Heart left ventricle (tissue), 16 donors: ENCODE measurements around the gene CCDC77. TPM values are rescaled to one million over a fixed set of nuclear protein-coding genes. Genes with fewer than 3 reads are reported as not detected.

Experiments used
- ATAC-seq, 4 donors: fragments of 200-7000 bp; cut with Tn5 transposase; one replicate each; pipeline ENCODE4 v1.9.1; 2020 to 2022; ENCODE audit warnings: moderate library complexity in 4 of 4, mild to moderate bottlenecking in 3 of 4, moderate number of reproducible peaks in 1 of 4
- DNase-seq, 5 donors: peaks; one replicate each; pipeline ENCODE4 v3.0.0-alpha.2; 2020
- H3K27ac ChIP-seq, 12 donors: fragments of 200-600 bp; sonication (generic) in 4 of 12; one replicate each; pipeline versions ENCODE4 v1.5.0 to v1.8.0; 2016 to 2022; ENCODE audit warnings: mild to moderate bottlenecking in 2 of 12
- H3K27me3 ChIP-seq, 9 donors: fragments of 200-600 bp; sonication (generic) in 2 of 9; one replicate each; pipeline versions ENCODE4 v1.5.1 to v1.8.0; 2016 to 2022; ENCODE audit warnings: mild to moderate bottlenecking in 3 of 9
- H3K36me3 ChIP-seq, 9 donors: fragments of 200-600 bp; sonication (generic) in 2 of 9; one replicate each; pipeline versions ENCODE4 v1.5.0 to v1.8.0; 2018 to 2022; ENCODE audit warnings: mild to moderate bottlenecking in 2 of 9
- H3K4me1 ChIP-seq, 12 donors: fragments of 200-600 bp; sonication (generic) in 4 of 12; one replicate each; pipeline versions ENCODE4 v1.5.0 to v1.8.0; 2016 to 2022; ENCODE audit warnings: mild to moderate bottlenecking in 3 of 12
- H3K4me3 ChIP-seq, 12 donors: fragments of 200-600 bp; sonication (generic) in 4 of 12; one replicate each; pipeline versions ENCODE4 v1.5.0 to v1.8.0; 2017 to 2022; ENCODE audit warnings: mild to moderate bottlenecking in 9 of 12, moderate library complexity in 4 of 12
- H3K9me3 ChIP-seq, 12 donors: fragments of 200-600 bp; sonication (generic) in 4 of 12; one replicate each; pipeline versions ENCODE4 v1.5.0 to v1.8.0; 2016 to 2022; ENCODE audit warnings: mild to moderate bottlenecking in 1 of 12
- POLR2A ChIP-seq, 2 donors: fragments of 450-650 bp; IDR thresholded peaks; one replicate each; pipeline ENCODE4 v1.6.1; 2017; ENCODE audit warnings: antibody characterized with exemption in 2 of 2, mild to moderate bottlenecking in 2 of 2, moderate library complexity in 2 of 2
- WGBS, 4 donors: extraction: QIAGEN DNeasy Blood & Tissue Kit in 2 of 4; methylation state at CpG; one replicate each; pipeline versions ENCODE4 v1.1.5 to v1.1.7; 2013 to 2018; 5-methylcytosine and 5-hydroxymethylcytosine counted together
- intact Hi-C, 10 donors: fragments of 100-400 bp; cut with DNase I; formaldehyde crosslinking; loops; one replicate each; pipeline versions ENCODE4 v1.11.1 to v1.14.2; 2022
- polyA plus RNA-seq, 2 donors: library from polyadenylated mRNA; stranded (reverse); fragments of 200-250 nt; gene quantifications; one replicate each; pipeline ENCODE4 v1.2.3, GENCODE V29; 2013
- total RNA-seq, 9 donors: library from RNA; depleted of rRNA in 2 of 9; stranded (reverse); fragments of >200 nt in 2 of 9; fragmentation: NEBNext Ultra II Directional in 3 of 9; extraction: Animal tissue kit (Norgen Biotek cat#: 25700) in 3 of 9; gene quantifications; one replicate each; pipeline versions ENCODE4 v1.1.0 to v1.2.4, GENCODE V29; 2016 to 2023
- TF ChIP-seq, protein P1 (sequence below), 12 donors: fragments of 200-600 bp; sonication (generic) in 4 of 12; IDR thresholded peaks; one replicate each; pipeline versions ENCODE4 v1.5.0 to v1.8.0; 2018 to 2022; ENCODE audit warnings: antibody characterized with exemption in 12 of 12, mild to moderate bottlenecking in 5 of 12
- donor health status: ischemic (EF 13 %, LVEDD 7.1; RV severe dilation, severe dysfunction).
- donor health status: healthy with polysubstance abuse.
- donor health status: DM: no; HTN: yes; CAD: no.
- donor health status: DM: no; HTN: no; CAD: no.
- donor health status: ischemic (EF 25% LVEDD 6.9; RV normal size, moderate dysfunction).
- donor health status: ischemic (EF 25% LVEDD 5.7; RV mildly dilated, moderate dysfunction).
- donor health status: healthy.
- donor health status: DM: yes; HTN: yes; CAD: no.
- donor health status: ischemic (EF 35%, LVEDD 5.7; RV mildly dilated, moderate dysfunction).
- donor health status: nonischemic (EF 11% LVEDD 7.7; RV severe dilation, severe dysfunction).
- donor health status: DM: yes; HTN: yes; CAD: no.
- donor health status: PGD.
- donor health status: ischemic (EF 29% LVEDD 5.4; RV normal size, mild dysfunction).
- donor health status: nonischemic (EF 23%, LVEDD 6.1; RV moderate dilation, normal function).

The CCDC77 gene
- total and polyA plus RNA-seq, 11 donors = 1.3 to 4.6 (median 2.9) TPM

DNA sequence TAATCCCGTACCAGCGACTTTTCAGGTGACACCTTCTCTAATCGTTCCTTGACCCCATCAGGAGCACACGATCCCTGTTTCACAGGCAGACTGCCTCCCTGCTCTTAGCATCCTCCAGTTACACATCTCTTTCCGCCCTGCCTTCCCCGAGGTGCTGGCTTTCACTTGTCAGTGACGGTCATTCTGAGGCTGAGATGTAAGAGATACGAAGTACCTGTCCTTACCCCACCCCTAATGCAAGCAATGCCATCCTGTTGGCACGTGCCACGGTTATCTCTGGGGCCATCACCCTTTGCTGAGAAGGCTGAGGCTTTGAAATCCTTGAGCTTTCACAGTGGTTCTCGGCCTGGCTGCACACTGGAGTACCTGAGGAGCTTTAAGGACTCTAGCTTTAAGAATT is 82.7 kb downstream of the CCDC77 start:
- H3K36me3 ChIP-seq = no peaks in the 10 kb centered on the region

DNA sequence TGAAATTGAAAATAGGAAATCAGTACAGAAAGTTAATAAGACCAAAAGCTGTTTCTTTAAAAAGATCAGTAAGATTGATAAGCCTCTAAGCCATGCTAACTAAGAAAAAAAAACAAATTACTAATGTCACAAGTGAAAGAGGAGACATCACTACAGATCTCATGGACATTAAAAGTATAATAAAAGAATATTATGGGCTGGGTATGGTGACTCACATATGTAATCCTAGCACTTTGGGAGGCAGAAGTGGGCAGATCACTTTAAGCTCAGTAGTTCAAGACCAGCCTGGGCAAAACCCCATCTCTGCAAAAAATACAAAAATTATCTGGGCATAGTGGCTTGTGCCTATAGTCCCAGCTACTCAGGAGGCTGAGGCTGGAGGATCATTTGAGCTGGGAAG is 88.8 kb downstream of the CCDC77 start:
- no peak overlapping the region for H3K27ac ChIP-seq

More for the DNA sequence above, 82.7 kb downstream of the CCDC77 start:
- H3K4me3 ChIP-seq = no peak overlapping the region
- H3K9me3 ChIP-seq = peaks cover 0 to 14% (median 0%) of the 10 kb centered on the region in 12 donors
- intact Hi-C loops = loop anchor here in 1 of 10 donors (10.0 kb wide), 1 partner anchor 1821 kb away; no protein-coding TSS in a partner anchor
- no peak for ATAC-seq
- TF ChIP-seq, protein P1, sequence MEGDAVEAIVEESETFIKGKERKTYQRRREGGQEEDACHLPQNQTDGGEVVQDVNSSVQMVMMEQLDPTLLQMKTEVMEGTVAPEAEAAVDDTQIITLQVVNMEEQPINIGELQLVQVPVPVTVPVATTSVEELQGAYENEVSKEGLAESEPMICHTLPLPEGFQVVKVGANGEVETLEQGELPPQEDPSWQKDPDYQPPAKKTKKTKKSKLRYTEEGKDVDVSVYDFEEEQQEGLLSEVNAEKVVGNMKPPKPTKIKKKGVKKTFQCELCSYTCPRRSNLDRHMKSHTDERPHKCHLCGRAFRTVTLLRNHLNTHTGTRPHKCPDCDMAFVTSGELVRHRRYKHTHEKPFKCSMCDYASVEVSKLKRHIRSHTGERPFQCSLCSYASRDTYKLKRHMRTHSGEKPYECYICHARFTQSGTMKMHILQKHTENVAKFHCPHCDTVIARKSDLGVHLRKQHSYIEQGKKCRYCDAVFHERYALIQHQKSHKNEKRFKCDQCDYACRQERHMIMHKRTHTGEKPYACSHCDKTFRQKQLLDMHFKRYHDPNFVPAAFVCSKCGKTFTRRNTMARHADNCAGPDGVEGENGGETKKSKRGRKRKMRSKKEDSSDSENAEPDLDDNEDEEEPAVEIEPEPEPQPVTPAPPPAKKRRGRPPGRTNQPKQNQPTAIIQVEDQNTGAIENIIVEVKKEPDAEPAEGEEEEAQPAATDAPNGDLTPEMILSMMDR (IDR thresholded peaks at IDR 0.05) = no peak
- TF ChIP-seq POLR2A (IDR thresholded peaks at IDR 0.05) = no peak
- WGBS, 4 donors = 66 to 72% (median 69%) methylated on average over 11 of the region's 11 CpGs
- no peaks in the 10 kb centered on the region for H3K27me3 ChIP-seq
- H3K4me1 ChIP-seq = peaks cover 0 to 37% (median 22%) of the 10 kb centered on the region in 12 donors
- DNase-seq = no peak
- H3K27ac ChIP-seq = no peak overlapping the region

More for the DNA sequence above, 88.8 kb downstream of the CCDC77 start:
- ATAC-seq = no peak
- no peak for DNase-seq
- Histone ChIP-seq H3K36me3 (no peaks in the 10 kb centered on the region), H3K9me3 (peaks cover 0 to 34% (median 7%) of the 10 kb centered on the region in 12 donors), H3K27me3 (no peaks in the 10 kb centered on the region), H3K4me1 (no peaks in the 10 kb centered on the region), H3K4me3 (no peak overlapping the region)
- intact Hi-C loops = loop anchor here in 1 of 10 donors (10.0 kb wide), 1 partner anchor 55 kb away; no protein-coding TSS in a partner anchor
- no peak for TF ChIP-seq POLR2A (IDR thresholded peaks at IDR 0.05)
- TF ChIP-seq, protein P1 (IDR thresholded peaks at IDR 0.05) = no peak

Other genes with a start within 250 kb of the CCDC77 start
- gene SLC6A12, start 187.5 kb upstream of the CCDC77 start, total RNA-seq = 1 to 10 TPM in 4 of 9 donors, under 1 TPM in 4, not detected in 1; 0.63 to 3.8 (median 0.99) TPM
- under 1 TPM; 0.11 to 0.80 TPM for gene SLC6A12, start 187.5 kb upstream of the CCDC77 start, polyA plus RNA-seq
- 1 to 10 TPM in 8 of 9 donors, under 1 TPM in 1; 0.87 to 4.6 (median 2.6) TPM for gene SLC6A13, start 138.8 kb upstream of the CCDC77 start, total RNA-seq
- 1 to 10 TPM in 1 of 2 donors, under 1 TPM in 1; 0.79 to 4.3 TPM for gene SLC6A13, start 138.8 kb upstream of the CCDC77 start, polyA plus RNA-seq
- gene KDM5A, start 12.3 kb upstream of the CCDC77 start, total RNA-seq = 10 to 100 TPM; 21.8 to 55.6 (median 34.6) TPM
- 1 to 10 TPM; 4.7 to 9.3 TPM for gene KDM5A, start 12.3 kb upstream of the CCDC77 start, polyA plus RNA-seq
- gene B4GALNT3, start 58.3 kb downstream of the CCDC77 start, total RNA-seq = 10 to 100 TPM; 19.3 to 59.4 (median 31.5) TPM
- 10 to 100 TPM; 34.6 to 38.7 TPM for gene B4GALNT3, start 58.3 kb downstream of the CCDC77 start, polyA plus RNA-seq